ENCODE data around the gene PLSCR3. TPM values are rescaled to one million over a fixed set of nuclear protein-coding genes. Genes with fewer than 3 reads are reported as not detected.

PLSCR3 gene
- total RNA-seq, 1 donor from 2014 or later = 35.5 TPM

- Mint-ChIP-seq H3K9me3 (ENCODE audit: low read depth) (no peaks in the 10 kb centered on the region), H3K4me1 (ENCODE audit: low read depth) (no peaks in the 10 kb centered on the region), H3K4me3 (ENCODE audit: low read depth) (no peak overlapping the region), H3K27me3 (no peaks in the 10 kb centered on the region), H3K27ac (no peak overlapping the region), H3K36me3 (ENCODE audit: insufficient read depth) (no peaks in the 10 kb centered on the region)
- no peak for DNase-seq (ENCODE audit: low spot score, unreplicated experiment)
- TF ChIP-seq, protein P1, sequence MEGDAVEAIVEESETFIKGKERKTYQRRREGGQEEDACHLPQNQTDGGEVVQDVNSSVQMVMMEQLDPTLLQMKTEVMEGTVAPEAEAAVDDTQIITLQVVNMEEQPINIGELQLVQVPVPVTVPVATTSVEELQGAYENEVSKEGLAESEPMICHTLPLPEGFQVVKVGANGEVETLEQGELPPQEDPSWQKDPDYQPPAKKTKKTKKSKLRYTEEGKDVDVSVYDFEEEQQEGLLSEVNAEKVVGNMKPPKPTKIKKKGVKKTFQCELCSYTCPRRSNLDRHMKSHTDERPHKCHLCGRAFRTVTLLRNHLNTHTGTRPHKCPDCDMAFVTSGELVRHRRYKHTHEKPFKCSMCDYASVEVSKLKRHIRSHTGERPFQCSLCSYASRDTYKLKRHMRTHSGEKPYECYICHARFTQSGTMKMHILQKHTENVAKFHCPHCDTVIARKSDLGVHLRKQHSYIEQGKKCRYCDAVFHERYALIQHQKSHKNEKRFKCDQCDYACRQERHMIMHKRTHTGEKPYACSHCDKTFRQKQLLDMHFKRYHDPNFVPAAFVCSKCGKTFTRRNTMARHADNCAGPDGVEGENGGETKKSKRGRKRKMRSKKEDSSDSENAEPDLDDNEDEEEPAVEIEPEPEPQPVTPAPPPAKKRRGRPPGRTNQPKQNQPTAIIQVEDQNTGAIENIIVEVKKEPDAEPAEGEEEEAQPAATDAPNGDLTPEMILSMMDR (IDR thresholded peaks at IDR 0.05; ENCODE audit: unreplicated experiment) = no peak
These were observed 35.4 kb upstream of the PLSCR3 start for GRCh38 chr17:7429722-7430121.

DNA sequence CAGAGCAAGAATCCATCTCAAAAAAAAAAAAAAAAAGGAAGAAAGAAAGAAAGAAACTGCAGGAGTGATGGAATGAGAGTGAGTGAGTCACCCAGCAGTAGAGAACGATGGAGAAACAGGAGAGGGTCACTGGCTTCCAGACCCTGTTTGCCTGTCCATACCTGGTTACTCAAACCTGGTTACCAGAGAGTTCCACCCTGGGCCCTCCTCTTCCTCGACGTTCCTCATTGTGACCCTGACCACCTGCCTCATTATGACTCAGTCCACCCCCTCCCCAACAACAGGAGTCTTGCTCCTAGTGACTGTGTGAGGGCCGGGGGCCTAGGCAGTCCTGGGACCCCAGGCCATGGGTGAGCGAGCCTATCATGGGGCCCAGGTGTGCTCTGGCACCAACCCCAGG, 34.2 kb upstream of the PLSCR3 start, which contains the start of gene SPEM3:
Gene SPEM3, plus strand, starts transcription at position 301 of the 400 bp plus-strand sequence. Its CDS starts 46 bp downstream, at position 347.
- TF ChIP-seq, protein P1 (IDR thresholded peaks at IDR 0.05; ENCODE audit: unreplicated experiment) = no peak
- Mint-ChIP-seq H3K4me3 (ENCODE audit: low read depth) (no peak within 1 kb of the TSS), H3K27me3 (no peaks in the 10 kb centered on the region), H3K9me3 (ENCODE audit: low read depth) (no peaks in the 10 kb centered on the region), H3K4me1 (ENCODE audit: low read depth) (no peaks in the 10 kb centered on the region), H3K36me3 (ENCODE audit: insufficient read depth) (no peaks in the 10 kb centered on the region), H3K27ac (no peak within 1 kb of the TSS)
- no peak for DNase-seq (ENCODE audit: low spot score, unreplicated experiment)

GRCh38 chr17:7427549-7427948, 33.2 kb upstream of the PLSCR3 start:
- Mint-ChIP-seq H3K27me3 (no peaks in the 10 kb centered on the region), H3K27ac (no peak overlapping the region), H3K9me3 (ENCODE audit: low read depth) (no peaks in the 10 kb centered on the region), H3K4me1 (ENCODE audit: low read depth) (no peaks in the 10 kb centered on the region), H3K36me3 (ENCODE audit: insufficient read depth) (no peaks in the 10 kb centered on the region), H3K4me3 (ENCODE audit: low read depth) (no peak overlapping the region)
- TF ChIP-seq, protein P1 (IDR thresholded peaks at IDR 0.05; ENCODE audit: unreplicated experiment) = no peak
- no peak for DNase-seq (ENCODE audit: low spot score, unreplicated experiment)

- H3K4me1 Mint-ChIP-seq (ENCODE audit: low read depth) = no peaks in the 10 kb centered on the region
- no peak for DNase-seq (ENCODE audit: low spot score, unreplicated experiment)
- no peaks in the 10 kb centered on the region for H3K9me3 Mint-ChIP-seq (ENCODE audit: low read depth)
- H3K4me3 Mint-ChIP-seq (ENCODE audit: low read depth) = no peak overlapping the region
- TF ChIP-seq, protein P1 (IDR thresholded peaks at IDR 0.05; ENCODE audit: unreplicated experiment) = no peak
- H3K27ac Mint-ChIP-seq = no peak overlapping the region
- H3K27me3 Mint-ChIP-seq = no peaks in the 10 kb centered on the region
- no peaks in the 10 kb centered on the region for H3K36me3 Mint-ChIP-seq (ENCODE audit: insufficient read depth)
These were observed 32.7 kb upstream of the PLSCR3 start for GRCh38 chr17:7426896-7427489.

GRCh38 chr17:7426203-7426863, 32.0 kb upstream of the PLSCR3 start:
- H3K4me1 Mint-ChIP-seq (ENCODE audit: low read depth) = no peaks in the 10 kb centered on the region
- H3K9me3 Mint-ChIP-seq (ENCODE audit: low read depth) = no peaks in the 10 kb centered on the region
- H3K27me3 Mint-ChIP-seq = no peaks in the 10 kb centered on the region
- H3K27ac Mint-ChIP-seq = no peak overlapping the region
- no peak for DNase-seq (ENCODE audit: low spot score, unreplicated experiment)
- no peaks in the 10 kb centered on the region for H3K36me3 Mint-ChIP-seq (ENCODE audit: insufficient read depth)
- H3K4me3 Mint-ChIP-seq (ENCODE audit: low read depth) = no peak overlapping the region
- TF ChIP-seq, protein P1 (IDR thresholded peaks at IDR 0.05; ENCODE audit: unreplicated experiment) = no peak
